GM21529 (cell line): ENCODE data around the gene MCC.

ENCODE experiments used
- ATAC-seq: cut with Tn5 transposase; IDR thresholded peaks from one replicate; pipeline ENCODE4 v1.9.1; 2021; ENCODE audit not compliant: unreplicated experiment

The MCC gene

GRCh38 chr5:113062869-113063508 lies 425.3 kb downstream of the MCC start:
- ATAC-seq, result no peak

GRCh38 chr5:113061846-113062780 lies 426.1 kb downstream of the MCC start:
- no peak for ATAC-seq

- no peak for ATAC-seq
Observed at GRCh38 chr5:113060408-113061025, 427.7 kb downstream of the MCC start.

- ATAC-seq, result no peak
Observed at GRCh38 chr5:113059232-113060040, 428.8 kb downstream of the MCC start.

GRCh38 chr5:113058706-113059226 lies 429.5 kb downstream of the MCC start:
- ATAC-seq, result no peak

- no peak for ATAC-seq
Observed at GRCh38 chr5:113058269-113058668, 430.0 kb downstream of the MCC start.

GRCh38 chr5:113057557-113057984 lies 430.7 kb downstream of the MCC start:
- no peak for ATAC-seq

- ATAC-seq, result no peak
Observed at GRCh38 chr5:113056988-113057387, 431.3 kb downstream of the MCC start.

- ATAC-seq, result no peak
Observed at GRCh38 chr5:113054899-113055298, 433.4 kb downstream of the MCC start.

GRCh38 chr5:113053511-113053995 lies 434.7 kb downstream of the MCC start:
- ATAC-seq, result no peak

- ATAC-seq, result no peak
Observed at GRCh38 chr5:113052041-113052795, 436.0 kb downstream of the MCC start.

- no peak for ATAC-seq
Observed at GRCh38 chr5:113050721-113051382, 437.4 kb downstream of the MCC start.

GRCh38 chr5:113048931-113049330 lies 439.3 kb downstream of the MCC start:
- no peak for ATAC-seq

GRCh38 chr5:113047733-113048652 lies 440.3 kb downstream of the MCC start:
- peak; percentile 92 for ATAC-seq

GRCh38 chr5:113047234-113047633 lies 441.0 kb downstream of the MCC start:
- no peak for ATAC-seq

- no peak for ATAC-seq
Observed at GRCh38 chr5:113044776-113045465, 443.3 kb downstream of the MCC start.

- no peak for ATAC-seq
Observed at GRCh38 chr5:113043491-113043931, 444.7 kb downstream of the MCC start.
